ENCODE measurements around the gene EPAS1. TPM values are rescaled to one million over a fixed set of nuclear protein-coding genes. Genes with fewer than 3 reads are reported as not detected.

The EPAS1 gene
- total and polyA plus RNA-seq, 2 of the 13 experiments (the other 11 are each of a cell fraction or from before 2014, with no cell fraction given), result 47.1 to 182 TPM

GRCh38 chr2:46296840-46297545 lies at the start of gene EPAS1 (continued):
- no peak; the same call in none of the 2 replicates for TF ChIP-seq ZSCAN30 (CRISPR knock-in tag; IDR thresholded peaks at IDR 0.05)
- TF ChIP-seq, protein P1, sequence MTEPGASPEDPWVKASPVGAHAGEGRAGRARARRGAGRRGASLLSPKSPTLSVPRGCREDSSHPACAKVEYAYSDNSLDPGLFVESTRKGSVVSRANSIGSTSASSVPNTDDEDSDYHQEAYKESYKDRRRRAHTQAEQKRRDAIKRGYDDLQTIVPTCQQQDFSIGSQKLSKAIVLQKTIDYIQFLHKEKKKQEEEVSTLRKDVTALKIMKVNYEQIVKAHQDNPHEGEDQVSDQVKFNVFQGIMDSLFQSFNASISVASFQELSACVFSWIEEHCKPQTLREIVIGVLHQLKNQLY (CRISPR knock-in tag; IDR thresholded peaks at IDR 0.05), result no peak
- TF ChIP-seq ZNF552 (CRISPR knock-in tag; IDR thresholded peaks at IDR 0.05; ENCODE audit: borderline replicate concordance), result no peak
- no peak for TF ChIP-seq ZC3H4 (CRISPR knock-in tag; IDR thresholded peaks at IDR 0.05; ENCODE audit: borderline replicate concordance)
- TF ChIP-seq STAT5B (CRISPR knock-in tag; IDR thresholded peaks at IDR 0.05), result peak; percentile 28; the same call in 1 of the 2 replicates
- TF ChIP-seq ZNF713 (CRISPR knock-in tag; IDR thresholded peaks at IDR 0.05), result no peak
- 0 out of 2 replicates have a peak, but pooled peaks have one; percentile 40 for TF ChIP-seq ATF2 (CRISPR knock-in tag; IDR thresholded peaks at IDR 0.05)
- peak; percentile 82 for TF ChIP-seq ZNF563 (CRISPR knock-in tag; IDR thresholded peaks at IDR 0.05)
- TF ChIP-seq ZNF747 (CRISPR knock-in tag; IDR thresholded peaks at IDR 0.05; ENCODE audit: borderline replicate concordance), result peak; percentile 73
- 0 out of 2 replicates have a peak, but pooled peaks have one; percentile 2 for TF ChIP-seq NR2F2 (IDR thresholded peaks at IDR 0.05; ENCODE audit: borderline replicate concordance, low read depth)
- TF ChIP-seq, protein P2, sequence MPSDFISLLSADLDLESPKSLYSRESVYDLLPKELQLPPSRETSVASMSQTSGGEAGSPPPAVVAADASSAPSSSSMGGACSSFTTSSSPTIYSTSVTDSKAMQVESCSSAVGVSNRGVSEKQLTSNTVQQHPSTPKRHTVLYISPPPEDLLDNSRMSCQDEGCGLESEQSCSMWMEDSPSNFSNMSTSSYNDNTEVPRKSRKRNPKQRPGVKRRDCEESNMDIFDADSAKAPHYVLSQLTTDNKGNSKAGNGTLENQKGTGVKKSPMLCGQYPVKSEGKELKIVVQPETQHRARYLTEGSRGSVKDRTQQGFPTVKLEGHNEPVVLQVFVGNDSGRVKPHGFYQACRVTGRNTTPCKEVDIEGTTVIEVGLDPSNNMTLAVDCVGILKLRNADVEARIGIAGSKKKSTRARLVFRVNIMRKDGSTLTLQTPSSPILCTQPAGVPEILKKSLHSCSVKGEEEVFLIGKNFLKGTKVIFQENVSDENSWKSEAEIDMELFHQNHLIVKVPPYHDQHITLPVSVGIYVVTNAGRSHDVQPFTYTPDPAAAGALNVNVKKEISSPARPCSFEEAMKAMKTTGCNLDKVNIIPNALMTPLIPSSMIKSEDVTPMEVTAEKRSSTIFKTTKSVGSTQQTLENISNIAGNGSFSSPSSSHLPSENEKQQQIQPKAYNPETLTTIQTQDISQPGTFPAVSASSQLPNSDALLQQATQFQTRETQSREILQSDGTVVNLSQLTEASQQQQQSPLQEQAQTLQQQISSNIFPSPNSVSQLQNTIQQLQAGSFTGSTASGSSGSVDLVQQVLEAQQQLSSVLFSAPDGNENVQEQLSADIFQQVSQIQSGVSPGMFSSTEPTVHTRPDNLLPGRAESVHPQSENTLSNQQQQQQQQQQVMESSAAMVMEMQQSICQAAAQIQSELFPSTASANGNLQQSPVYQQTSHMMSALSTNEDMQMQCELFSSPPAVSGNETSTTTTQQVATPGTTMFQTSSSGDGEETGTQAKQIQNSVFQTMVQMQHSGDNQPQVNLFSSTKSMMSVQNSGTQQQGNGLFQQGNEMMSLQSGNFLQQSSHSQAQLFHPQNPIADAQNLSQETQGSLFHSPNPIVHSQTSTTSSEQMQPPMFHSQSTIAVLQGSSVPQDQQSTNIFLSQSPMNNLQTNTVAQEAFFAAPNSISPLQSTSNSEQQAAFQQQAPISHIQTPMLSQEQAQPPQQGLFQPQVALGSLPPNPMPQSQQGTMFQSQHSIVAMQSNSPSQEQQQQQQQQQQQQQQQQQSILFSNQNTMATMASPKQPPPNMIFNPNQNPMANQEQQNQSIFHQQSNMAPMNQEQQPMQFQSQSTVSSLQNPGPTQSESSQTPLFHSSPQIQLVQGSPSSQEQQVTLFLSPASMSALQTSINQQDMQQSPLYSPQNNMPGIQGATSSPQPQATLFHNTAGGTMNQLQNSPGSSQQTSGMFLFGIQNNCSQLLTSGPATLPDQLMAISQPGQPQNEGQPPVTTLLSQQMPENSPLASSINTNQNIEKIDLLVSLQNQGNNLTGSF (CRISPR knock-in tag; IDR thresholded peaks at IDR 0.05), result peak; percentile 47; the same call in 1 of the 2 replicates
- TF ChIP-seq, protein P3, sequence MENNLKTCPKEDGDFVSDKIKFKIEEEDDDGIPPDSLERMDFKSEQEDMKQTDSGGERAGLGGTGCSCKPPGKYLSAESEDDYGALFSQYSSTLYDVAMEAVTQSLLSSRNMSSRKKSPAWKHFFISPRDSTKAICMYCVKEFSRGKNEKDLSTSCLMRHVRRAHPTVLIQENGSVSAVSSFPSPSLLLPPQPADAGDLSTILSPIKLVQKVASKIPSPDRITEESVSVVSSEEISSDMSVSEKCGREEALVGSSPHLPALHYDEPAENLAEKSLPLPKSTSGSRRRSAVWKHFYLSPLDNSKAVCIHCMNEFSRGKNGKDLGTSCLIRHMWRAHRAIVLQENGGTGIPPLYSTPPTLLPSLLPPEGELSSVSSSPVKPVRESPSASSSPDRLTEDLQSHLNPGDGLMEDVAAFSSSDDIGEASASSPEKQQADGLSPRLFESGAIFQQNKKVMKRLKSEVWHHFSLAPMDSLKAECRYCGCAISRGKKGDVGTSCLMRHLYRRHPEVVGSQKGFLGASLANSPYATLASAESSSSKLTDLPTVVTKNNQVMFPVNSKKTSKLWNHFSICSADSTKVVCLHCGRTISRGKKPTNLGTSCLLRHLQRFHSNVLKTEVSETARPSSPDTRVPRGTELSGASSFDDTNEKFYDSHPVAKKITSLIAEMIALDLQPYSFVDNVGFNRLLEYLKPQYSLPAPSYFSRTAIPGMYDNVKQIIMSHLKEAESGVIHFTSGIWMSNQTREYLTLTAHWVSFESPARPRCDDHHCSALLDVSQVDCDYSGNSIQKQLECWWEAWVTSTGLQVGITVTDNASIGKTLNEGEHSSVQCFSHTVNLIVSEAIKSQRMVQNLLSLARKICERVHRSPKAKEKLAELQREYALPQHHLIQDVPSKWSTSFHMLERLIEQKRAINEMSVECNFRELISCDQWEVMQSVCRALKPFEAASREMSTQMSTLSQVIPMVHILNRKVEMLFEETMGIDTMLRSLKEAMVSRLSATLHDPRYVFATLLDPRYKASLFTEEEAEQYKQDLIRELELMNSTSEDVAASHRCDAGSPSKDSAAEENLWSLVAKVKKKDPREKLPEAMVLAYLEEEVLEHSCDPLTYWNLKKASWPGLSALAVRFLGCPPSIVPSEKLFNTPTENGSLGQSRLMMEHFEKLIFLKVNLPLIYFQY (CRISPR knock-in tag; IDR thresholded peaks at IDR 0.05; ENCODE audit: borderline replicate concordance), result peak; percentile 70; the same call in 1 of the 2 replicates
- TF ChIP-seq ZNF253 (CRISPR knock-in tag; IDR thresholded peaks at IDR 0.05; ENCODE audit: borderline replicate concordance), result no peak
- TF ChIP-seq ZNF780A (CRISPR knock-in tag; IDR thresholded peaks at IDR 0.05), result no peak
- TF ChIP-seq MTERF4 (CRISPR knock-in tag; IDR thresholded peaks at IDR 0.05), result no peak
- no peak for TF ChIP-seq MLLT10 (CRISPR knock-in tag; IDR thresholded peaks at IDR 0.05)
- TF ChIP-seq ZNF136 (CRISPR knock-in tag; IDR thresholded peaks at IDR 0.05; ENCODE audit: low read depth), result peak; percentile 30; the same call in 1 of the 2 replicates
